T-helper 9 cell (primary cell): ENCODE data around the gene MTOR.
"Not testable (repeated sequence)": the region's sequence is repeated elsewhere in the genome, so short reads cannot be mapped to it uniquely, and the experiment has no call there.

ENCODE experiments used
- DNase-seq: peaks from one replicate; pipeline ENCODE4 v3.0.0-alpha.2; 2020

The MTOR gene

GRCh38 chr1:11214698-11215380 is 47.5 kb downstream of the MTOR start:
- no peak for DNase-seq

GRCh38 chr1:11211925-11212587 is 50.3 kb downstream of the MTOR start:
- no peak for DNase-seq

- DNase-seq: no peak
Measured at GRCh38 chr1:11211461-11211860, 50.9 kb downstream of the MTOR start.

GRCh38 chr1:11207898-11208611 is 54.3 kb downstream of the MTOR start:
- no peak for DNase-seq

- DNase-seq: no peak
Measured at GRCh38 chr1:11204396-11205190, 57.8 kb downstream of the MTOR start.

- DNase-seq: no peak
Measured at GRCh38 chr1:11198851-11199594, 63.3 kb downstream of the MTOR start.

- DNase-seq: no peak
Measured at GRCh38 chr1:11198257-11198656, 64.1 kb downstream of the MTOR start.

- no peak for DNase-seq
Measured at GRCh38 chr1:11197359-11197758, 65.0 kb downstream of the MTOR start.

GRCh38 chr1:11196945-11197344 is 65.4 kb downstream of the MTOR start:
- no peak for DNase-seq

GRCh38 chr1:11194407-11195176 is 67.8 kb downstream of the MTOR start:
- DNase-seq: no peak

GRCh38 chr1:11193376-11193775 is 69.0 kb downstream of the MTOR start:
- no peak for DNase-seq

GRCh38 chr1:11188858-11189451 is 73.4 kb downstream of the MTOR start, which contains the start of gene ANGPTL7:
TSS of gene ANGPTL7 (plus strand) at chr1:11189355. CDS start at chr1:11189580, 225 bp downstream.
- no peak for DNase-seq

GRCh38 chr1:11188381-11188780 is 74.0 kb downstream of the MTOR start:
- no peak for DNase-seq

GRCh38 chr1:11187931-11188330 is 74.4 kb downstream of the MTOR start:
- DNase-seq: no peak

GRCh38 chr1:11187494-11187893 is 74.9 kb downstream of the MTOR start:
- no peak for DNase-seq

- no peak for DNase-seq
Measured at GRCh38 chr1:11187000-11187399, 75.4 kb downstream of the MTOR start.

GRCh38 chr1:11184973-11185372 is 77.4 kb downstream of the MTOR start:
- DNase-seq: no peak

- DNase-seq: no peak
Measured at GRCh38 chr1:11182884-11183283, 79.5 kb downstream of the MTOR start.

- no peak for DNase-seq
Measured at GRCh38 chr1:11180342-11180744, 82.0 kb downstream of the MTOR start.

GRCh38 chr1:11179749-11180148 is 82.6 kb downstream of the MTOR start:
- not testable (repeated sequence) for DNase-seq

GRCh38 chr1:11179125-11179524 is 83.2 kb downstream of the MTOR start:
- DNase-seq: no peak
